Fibroblast of pulmonary artery (primary cell): ENCODE results near the gene NRM.
A peak's percentile ranks its signal among the peaks of the same experiment; 100 is the strongest.

Experiments used
- DNase-seq: peaks from one replicate; pipeline ENCODE4 v3.0.0-alpha.2; 2010; ENCODE audit warnings: low read depth
- H3K4me3 ChIP-seq: replicated peaks from 2 replicates; pipeline ENCODE4 v1.5.1; 2011; ENCODE audit warnings: low read depth, mild to moderate bottlenecking, control low read depth, low read length, moderate library complexity
- TF ChIP-seq, protein P1 (sequence below): IDR thresholded peaks from 2 replicates; pipeline ENCODE4 v1.5.1; 2011; ENCODE audit warnings: mild to moderate bottlenecking, control low read depth, low read length, inconsistent platforms; ENCODE audit errors: missing control alignments

Gene NRM

DNA sequence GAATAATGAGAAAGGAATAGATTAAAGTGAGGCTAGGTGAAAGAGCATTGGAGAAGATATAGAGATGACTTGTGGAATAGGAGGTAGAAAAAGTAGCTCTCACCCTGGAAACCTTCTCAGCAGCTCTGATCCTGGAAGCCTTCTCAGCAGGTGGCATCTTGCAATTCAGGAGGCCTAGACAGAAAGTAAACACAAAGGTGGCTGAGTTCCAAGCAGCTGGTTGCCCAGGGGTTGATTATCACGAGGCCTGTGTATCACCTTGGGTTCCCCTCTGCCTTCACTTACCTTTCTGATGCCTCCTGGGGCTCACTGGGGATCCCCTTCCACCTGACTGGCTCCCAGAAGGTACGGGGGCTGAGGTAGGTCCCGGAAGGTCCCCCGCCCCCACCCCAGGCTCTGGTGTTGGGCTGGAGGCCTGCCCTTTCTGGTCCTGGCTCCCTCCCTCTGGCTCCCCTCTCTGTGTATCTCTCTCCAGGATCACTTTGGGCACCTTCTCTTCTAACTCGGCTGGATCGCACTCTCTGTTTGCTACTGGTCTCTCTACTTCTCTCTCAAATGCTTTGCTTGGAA is 16.6 kb upstream of the NRM start:
- no peak for DNase-seq
- H3K4me3 ChIP-seq = no peak overlapping the region
- TF ChIP-seq, protein P1, sequence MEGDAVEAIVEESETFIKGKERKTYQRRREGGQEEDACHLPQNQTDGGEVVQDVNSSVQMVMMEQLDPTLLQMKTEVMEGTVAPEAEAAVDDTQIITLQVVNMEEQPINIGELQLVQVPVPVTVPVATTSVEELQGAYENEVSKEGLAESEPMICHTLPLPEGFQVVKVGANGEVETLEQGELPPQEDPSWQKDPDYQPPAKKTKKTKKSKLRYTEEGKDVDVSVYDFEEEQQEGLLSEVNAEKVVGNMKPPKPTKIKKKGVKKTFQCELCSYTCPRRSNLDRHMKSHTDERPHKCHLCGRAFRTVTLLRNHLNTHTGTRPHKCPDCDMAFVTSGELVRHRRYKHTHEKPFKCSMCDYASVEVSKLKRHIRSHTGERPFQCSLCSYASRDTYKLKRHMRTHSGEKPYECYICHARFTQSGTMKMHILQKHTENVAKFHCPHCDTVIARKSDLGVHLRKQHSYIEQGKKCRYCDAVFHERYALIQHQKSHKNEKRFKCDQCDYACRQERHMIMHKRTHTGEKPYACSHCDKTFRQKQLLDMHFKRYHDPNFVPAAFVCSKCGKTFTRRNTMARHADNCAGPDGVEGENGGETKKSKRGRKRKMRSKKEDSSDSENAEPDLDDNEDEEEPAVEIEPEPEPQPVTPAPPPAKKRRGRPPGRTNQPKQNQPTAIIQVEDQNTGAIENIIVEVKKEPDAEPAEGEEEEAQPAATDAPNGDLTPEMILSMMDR = no peak

DNA sequence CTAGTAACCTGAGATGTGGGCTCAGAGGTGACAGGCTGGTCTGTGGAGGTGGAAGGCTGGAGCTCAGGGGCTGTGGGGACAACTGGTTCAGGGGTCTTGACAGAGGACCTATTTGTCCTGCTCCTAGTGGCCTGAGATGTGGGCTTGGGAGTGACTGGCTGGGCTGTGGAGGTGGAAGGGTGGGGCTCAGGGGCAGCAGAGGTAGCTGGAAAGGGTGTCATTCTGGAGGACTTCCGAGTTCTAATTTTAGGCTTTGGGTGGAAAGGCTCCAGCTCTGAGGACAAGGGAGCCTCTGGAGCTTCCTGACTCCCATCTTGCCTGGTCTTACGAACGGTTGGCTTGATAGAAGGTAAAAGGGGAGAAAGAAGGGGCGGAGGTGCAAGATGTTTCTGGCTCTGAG is 14.8 kb upstream of the NRM start:
- DNase-seq = no peak
- TF ChIP-seq, protein P1 = no peak
- H3K4me3 ChIP-seq = no peak overlapping the region

DNA sequence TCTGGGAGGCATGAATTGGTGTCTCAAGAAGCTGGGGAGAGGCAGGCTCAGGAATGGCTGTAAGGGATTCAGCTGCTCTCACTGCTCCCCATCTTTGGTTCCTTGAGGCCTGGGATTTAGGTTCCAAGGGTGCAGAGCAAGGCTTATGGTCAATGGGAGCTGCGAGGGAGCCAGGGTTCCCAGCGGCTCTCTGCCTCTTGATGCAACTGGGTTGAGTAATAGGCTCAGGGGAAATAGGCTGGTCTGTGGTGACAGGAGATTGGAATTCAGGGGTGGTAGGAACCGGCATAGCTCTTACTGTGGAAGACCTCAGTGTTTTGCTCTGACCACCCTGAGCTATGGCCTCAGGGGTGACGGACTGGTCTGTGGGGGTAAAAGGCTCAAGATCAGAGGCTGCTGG is 13.0 kb upstream of the NRM start:
- DNase-seq = no peak
- H3K4me3 ChIP-seq = no peak overlapping the region
- TF ChIP-seq, protein P1 = no peak

DNA sequence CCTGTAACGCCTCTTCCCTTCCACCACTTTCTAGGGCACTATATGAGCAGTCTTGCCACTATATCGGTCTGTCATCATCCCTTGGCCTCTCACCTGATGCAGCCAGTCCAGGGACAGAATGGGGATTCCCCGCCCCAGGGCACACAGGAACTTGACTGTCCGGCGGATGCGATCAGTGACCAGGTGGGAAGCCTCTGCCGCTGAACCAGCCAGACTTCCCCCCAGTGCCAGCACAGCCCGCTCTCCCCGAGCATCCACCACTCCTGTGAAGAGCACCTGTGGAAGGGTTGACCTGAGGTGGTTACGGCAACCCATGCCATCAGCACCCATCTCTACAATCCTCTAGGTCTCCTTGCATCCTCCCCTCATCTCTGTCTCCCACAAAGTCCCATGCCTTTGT is 12.2 kb upstream of the NRM start:
- DNase-seq = no peak
- H3K4me3 ChIP-seq = no peak overlapping the region
- TF ChIP-seq, protein P1 = no peak

DNA sequence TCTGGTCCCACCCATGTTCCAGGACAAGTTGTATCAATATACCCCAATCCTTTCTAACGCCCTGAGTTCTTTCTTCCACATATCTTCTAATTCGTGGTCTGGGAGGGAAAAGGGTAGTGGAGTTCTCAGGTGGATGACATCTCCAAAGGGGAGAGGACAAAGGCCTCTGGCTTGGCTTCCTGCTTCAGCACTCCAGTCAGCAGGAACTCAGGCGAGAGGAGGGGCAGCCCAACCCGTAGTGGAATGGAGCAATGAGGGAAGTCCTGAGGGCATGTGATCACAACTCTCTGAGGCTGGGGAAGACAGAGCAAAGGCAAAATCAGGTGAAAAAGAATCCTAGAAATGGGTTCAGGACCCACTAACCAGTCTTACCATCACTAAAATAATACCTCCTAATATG is 9.6 kb upstream of the NRM start:
- TF ChIP-seq, protein P1 = no peak
- DNase-seq = no peak
- H3K4me3 ChIP-seq = no peak overlapping the region

DNA sequence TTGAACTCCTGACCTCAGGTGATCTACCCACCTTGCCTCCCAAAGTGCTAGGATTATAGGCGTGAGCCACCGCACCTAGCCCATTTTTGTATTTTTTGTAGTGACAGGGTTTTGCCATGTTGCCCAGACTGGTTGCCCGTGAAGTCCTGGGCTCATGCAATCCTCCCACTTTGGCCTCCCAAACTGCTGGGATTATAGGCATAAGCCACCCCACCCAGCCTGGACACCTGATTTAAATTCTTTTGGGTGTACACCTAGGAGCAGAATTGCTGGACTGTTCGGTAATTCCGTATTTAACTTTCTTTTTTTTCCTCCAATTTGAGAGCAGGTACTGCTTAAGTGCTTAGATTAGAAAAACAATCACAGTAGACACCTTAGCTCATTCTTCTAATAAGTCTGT is 5.6 kb upstream of the NRM start:
- no peak for DNase-seq
- TF ChIP-seq, protein P1 = no peak
- H3K4me3 ChIP-seq = no peak overlapping the region

DNA sequence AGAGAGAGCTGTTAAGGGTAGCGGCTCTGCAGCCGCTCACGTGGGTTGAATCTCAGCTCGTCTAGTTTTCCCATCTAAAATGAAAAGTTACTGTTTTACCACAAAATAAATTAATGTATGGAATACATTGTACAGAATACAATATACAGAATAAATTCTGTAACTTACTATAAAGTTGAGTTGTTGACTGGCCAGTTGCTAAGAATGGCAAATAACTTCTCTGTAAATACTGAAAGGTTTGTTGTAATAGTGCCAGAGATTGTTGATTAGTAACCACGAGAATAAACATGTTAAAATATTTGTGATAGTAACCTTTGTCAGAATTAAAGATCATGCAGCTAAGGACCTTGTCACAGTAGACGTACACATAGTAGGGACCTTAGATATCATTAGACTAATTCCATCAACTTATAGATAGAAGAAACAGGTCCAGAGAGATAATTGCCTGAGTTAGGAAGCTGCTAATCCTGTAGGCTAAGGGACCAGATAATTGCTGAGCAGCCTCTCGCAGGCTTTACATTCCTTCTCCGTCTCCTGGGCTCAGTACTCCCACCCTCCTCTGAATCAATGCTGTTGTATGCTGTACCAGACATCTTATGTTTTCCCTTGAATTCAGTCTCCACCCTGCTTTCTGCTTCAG is 544 bp upstream of the NRM start:
- TF ChIP-seq, protein P1 = no peak
- peak overlapping the region; percentile 86 for H3K4me3 ChIP-seq
- DNase-seq = no peak
